Activated CD4-positive, alpha-beta T cell treated with anti-CD3 and anti-CD28 coated beads, Interleukin-2, amount 50 U/mL, for 4 hours (primary cell): ENCODE data around the gene ITSN1.
A peak's percentile ranks its signal among the peaks of the same experiment; 100 is the strongest.

Source experiments
- DNase-seq, 2 experiments: peaks; one replicate each; pipeline ENCODE4 v3.0.0-alpha.2; 2020

Gene ITSN1

GRCh38 chr21:33869873-33870272 lies 227.6 kb downstream of the ITSN1 start:
- no peak for DNase-seq

- no peak for DNase-seq
These were observed 228.5 kb downstream of the ITSN1 start for GRCh38 chr21:33870768-33871167.

- DNase-seq: no peak
These were observed 228.9 kb downstream of the ITSN1 start for GRCh38 chr21:33871171-33871570.

DNA sequence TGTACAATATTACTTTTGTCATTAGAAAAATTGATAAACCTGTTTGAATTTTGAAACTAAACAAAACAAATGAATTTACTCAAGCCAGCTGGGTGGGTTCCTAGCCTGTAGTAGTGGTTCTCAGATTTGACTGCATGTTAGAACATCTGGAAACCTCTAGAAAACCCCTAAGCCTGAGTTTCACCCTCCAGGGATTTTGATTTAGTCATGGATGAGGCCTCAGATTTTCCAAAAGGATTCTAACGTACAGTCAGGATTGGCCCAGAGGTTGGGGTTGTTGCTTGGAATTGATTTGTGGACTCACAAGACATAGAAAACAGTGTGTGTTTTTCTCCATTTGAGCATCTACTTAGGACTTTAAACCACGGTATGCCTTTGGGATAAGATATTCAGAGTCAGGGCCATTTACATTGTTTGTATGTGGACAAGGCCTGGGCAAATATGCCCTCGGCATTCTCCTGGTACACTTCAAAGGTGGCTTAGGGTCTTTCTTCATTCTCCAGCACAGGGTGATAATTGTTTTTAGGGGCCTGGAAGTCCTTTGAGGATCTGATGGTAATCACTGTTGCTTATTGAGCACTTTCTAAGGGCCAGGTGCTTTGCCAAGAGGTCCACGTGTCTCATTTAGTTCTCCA lies 230.7 kb downstream of the ITSN1 start:
- DNase-seq: no peak

GRCh38 chr21:33874161-33874560 lies 231.9 kb downstream of the ITSN1 start:
- DNase-seq: no peak

- no peak for DNase-seq
These were observed 232.9 kb downstream of the ITSN1 start for GRCh38 chr21:33875026-33875695.

GRCh38 chr21:33878824-33879223 lies 236.5 kb downstream of the ITSN1 start:
- DNase-seq: no peak

- DNase-seq: no peak
These were observed 238.3 kb downstream of the ITSN1 start for GRCh38 chr21:33880626-33881025.

DNA sequence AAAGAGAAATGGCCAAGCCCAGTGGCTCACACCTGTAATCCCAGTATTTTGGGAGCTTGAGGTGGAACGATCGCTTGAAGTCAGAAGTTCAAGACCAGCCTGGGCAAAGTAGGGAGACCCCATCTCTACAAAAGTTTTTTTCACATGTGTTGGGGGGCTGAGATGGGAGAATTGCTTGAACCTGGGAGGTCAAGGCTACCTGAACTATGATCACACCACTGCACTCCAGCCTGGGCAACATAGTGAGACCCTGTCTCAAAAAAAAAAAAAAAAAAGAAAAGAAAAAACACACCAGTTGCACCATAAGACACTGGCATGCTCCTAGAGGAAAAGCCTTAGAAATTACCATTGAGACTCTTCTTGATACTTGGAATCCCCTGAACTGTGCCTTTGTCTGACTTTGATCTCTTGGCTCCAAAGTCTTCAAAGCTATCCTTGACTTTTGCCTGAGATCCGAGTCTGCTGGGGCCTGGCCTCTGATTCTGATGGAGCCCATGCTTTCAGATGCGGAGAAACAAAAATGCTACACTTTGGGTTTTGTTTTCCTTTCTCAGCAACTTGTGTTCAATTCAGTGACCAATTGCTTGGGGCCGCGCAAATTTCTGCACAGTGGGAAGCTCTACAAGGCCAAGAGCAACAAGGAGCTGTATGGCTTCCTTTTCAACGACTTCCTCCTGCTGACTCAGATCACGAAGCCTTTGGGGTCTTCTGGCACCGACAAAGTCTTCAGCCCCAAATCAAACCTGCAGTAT lies 239.6 kb downstream of the ITSN1 start:
- DNase-seq: no peak

DNA sequence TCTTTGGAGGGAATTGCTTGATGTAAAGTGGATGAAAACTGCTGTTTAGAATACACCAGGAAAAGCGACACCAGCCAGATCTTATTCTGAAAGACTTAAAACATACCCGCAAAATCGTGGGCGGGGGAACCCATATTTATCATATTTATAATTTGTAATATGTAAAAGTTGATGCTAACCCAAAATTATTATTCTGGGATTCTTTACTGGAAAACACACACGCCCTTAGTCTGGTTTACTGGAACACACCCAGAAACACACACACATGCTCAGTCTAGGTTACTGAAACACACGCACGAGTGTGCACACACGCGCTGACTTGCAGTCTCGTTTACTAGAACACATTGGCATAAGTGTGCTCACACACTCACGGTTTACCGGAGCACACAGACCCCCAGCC lies 240.8 kb downstream of the ITSN1 start:
- DNase-seq: no peak

GRCh38 chr21:33884376-33885171 lies 242.3 kb downstream of the ITSN1 start:
- DNase-seq: no peak

DNA sequence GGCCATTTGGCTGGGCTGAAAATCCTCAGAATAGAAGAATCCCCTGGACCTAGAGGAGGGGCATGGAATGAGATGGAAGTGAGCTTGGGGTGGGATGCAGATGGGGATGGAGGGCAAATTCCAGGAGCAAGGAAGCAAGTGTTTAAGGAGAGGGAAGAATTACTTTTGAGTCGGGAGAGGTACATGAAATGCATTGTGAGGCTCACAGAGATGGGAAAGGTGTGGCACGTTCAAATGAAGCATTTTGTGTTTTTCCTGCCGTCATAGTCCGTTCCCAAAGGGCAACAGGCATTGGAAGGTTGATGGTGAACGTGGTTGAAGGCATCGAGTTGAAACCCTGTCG lies 242.8 kb downstream of the ITSN1 start:
- no peak for DNase-seq

- DNase-seq: no peak
These were observed 244.0 kb downstream of the ITSN1 start for GRCh38 chr21:33886321-33886720.

GRCh38 chr21:33890187-33890586 lies 247.9 kb downstream of the ITSN1 start:
- no peak for DNase-seq

DNA sequence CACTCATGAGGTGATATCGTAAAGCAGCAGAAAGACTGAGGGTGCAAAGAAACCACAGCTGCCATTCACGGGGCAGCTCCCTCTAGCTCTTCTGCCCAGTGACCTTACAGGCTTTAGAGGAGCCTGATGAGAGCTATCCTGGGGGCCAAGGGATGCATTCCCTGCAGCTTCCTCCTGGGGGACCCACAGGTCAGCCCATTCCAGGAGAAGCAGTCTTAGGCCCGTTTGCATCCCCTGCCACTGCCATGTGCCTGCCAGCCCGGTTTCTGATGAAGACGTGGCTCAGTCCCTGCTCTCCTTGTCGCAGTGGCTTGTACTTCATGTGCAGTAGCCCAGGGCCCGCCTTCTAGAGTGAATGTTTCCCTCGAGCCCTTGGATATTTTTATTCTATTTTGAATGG lies 250.6 kb downstream of the ITSN1 start:
- DNase-seq: no peak

GRCh38 chr21:33893917-33894316 lies 251.6 kb downstream of the ITSN1 start:
- DNase-seq: no peak

GRCh38 chr21:33894736-33895288 lies 252.5 kb downstream of the ITSN1 start:
- peak; percentile 63 to 65 for DNase-seq

GRCh38 chr21:33895356-33895755 lies 253.1 kb downstream of the ITSN1 start:
- no peak for DNase-seq

DNA sequence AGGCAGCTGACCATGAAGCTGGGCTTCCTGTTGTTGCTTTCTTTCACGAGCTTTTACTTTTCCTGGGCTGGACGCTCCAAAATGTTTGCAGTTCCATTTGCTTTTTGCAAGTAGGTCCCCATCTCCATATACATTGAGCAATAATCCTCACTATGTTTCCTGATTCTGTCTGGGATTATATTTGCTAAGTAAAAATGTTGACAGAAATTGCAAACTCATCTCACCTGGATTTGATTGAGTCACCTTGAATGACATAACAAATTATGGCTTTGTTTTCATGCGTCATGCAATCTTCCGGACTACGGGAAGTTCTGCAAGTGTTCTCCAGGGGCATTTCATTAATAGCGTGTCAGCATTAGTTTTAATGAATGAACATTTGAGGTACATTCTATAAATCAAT lies 254.4 kb downstream of the ITSN1 start:
- DNase-seq: no peak

DNA sequence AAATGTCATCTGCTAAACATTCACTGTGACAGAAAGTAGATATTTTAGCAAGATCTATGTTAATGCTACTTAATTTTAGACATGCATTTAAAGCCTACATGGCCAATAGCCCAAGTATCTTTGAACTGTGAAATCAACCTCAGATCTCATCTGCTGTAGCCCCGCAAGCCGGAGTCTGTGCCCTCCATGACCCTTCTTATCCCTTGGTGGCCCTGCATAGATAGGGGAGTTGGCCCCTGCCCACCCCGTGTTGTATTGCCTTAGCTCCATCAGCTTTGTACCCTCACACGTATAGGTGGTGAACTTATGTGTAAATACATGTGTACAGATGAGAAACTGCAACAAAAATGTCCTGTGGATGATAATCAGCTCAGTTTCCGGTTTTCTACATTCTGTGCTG lies 254.8 kb downstream of the ITSN1 start:
- no peak for DNase-seq

GRCh38 chr21:33897739-33898138 lies 255.4 kb downstream of the ITSN1 start:
- no peak for DNase-seq

DNA sequence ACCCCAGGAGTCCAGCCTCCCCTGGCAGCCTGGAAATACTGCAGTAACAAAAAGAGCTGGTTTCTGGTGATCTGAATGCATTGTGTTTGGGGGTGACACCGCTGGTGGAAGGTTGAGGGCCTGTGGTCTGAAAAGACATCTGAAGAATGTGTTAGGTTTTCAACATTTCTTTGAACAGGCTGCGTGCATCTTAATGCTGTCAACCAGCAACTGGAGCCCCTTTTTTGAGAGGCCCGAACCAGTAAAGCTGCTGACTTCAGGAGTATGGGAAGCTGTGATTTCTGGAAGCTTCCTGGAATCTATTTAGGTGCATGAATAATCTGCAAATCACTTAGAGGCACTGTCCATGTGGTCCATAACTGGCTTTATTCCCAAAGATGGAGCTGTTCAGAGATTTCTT lies 256.3 kb downstream of the ITSN1 start:
- DNase-seq: no peak

DNA sequence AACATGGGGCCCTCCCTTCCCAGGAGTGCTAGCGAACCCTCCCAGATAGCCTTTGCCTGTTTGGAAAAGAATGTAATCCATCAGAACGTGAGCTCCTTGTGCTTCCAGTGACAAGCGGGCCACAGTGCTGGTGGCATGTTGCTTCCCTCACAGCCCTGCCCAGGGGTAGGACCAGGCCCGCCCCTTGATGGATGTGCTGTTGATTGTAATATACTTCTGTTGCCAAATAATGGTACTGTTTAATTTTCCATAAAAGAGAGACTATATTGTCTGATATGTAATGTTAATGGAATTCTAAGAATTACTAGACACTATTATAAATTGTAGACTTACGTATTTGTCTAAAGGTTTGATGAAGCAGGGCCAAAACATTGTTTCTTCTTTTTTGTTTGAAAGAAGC lies 256.9 kb downstream of the ITSN1 start:
- no peak for DNase-seq
